HFFc6 (cell line): ENCODE results near the gene PRAMEF9. TPM values are rescaled to one million over a fixed set of nuclear protein-coding genes. Genes with fewer than 3 reads are reported as not detected.

Experiments used
- DNase-seq: peaks from one replicate; pipeline ENCODE4 v3.0.0-alpha.2; 2018
- H3K27ac Mint-ChIP-seq: 2 replicates; pipeline ENCODE4 v1.8.0; 2020; ENCODE audit warnings: mild to moderate bottlenecking, mixed read lengths
- H3K27me3 Mint-ChIP-seq: 2 replicates; pipeline ENCODE4 v1.8.0; 2021; ENCODE audit warnings: mild to moderate bottlenecking, moderate library complexity, mixed read lengths; ENCODE audit not compliant: insufficient read depth
- H3K36me3 Mint-ChIP-seq: 2 replicates; pipeline ENCODE4 v1.8.0; 2021; ENCODE audit warnings: low read depth, mixed read lengths
- H3K4me1 Mint-ChIP-seq: 2 replicates; pipeline ENCODE4 v1.8.0; 2020; ENCODE audit warnings: low read depth, mixed read lengths
- H3K4me3 Mint-ChIP-seq: 2 replicates; pipeline ENCODE4 v1.8.0; 2020; ENCODE audit warnings: mild to moderate bottlenecking, moderate library complexity, mixed read lengths
- H3K9me3 Mint-ChIP-seq: 2 replicates; pipeline ENCODE4 v1.8.0; 2020; ENCODE audit warnings: mild to moderate bottlenecking, mixed read lengths
- CTCF ChIP-seq: fragments of 200-600 bp; sonication (generic); IDR thresholded peaks from 2 replicates; pipeline ENCODE4 v1.5.0; 2021; ENCODE audit warnings: antibody characterized with exemption, mild to moderate bottlenecking
- total RNA-seq, 6 experiments: library from RNA; stranded (reverse); fragmentation: NEBNext Ultra II Directional; extraction: Animal tissue kit (Norgen Biotek cat#: 25700); gene quantifications; 2 replicates in 1 of 6; 3 replicates in 5 of 6; pipeline ENCODE4 v1.2.3, GENCODE V29; 2021

The PRAMEF9 gene
- total RNA-seq, 6 experiments from 2014 or later = not detected

- peaks cover 5% of the 10 kb centered on the region for H3K36me3 Mint-ChIP-seq
- no peak overlapping the region for H3K4me3 Mint-ChIP-seq
- no peak for DNase-seq
- H3K27ac Mint-ChIP-seq = no peak overlapping the region
- H3K4me1 Mint-ChIP-seq = no peaks in the 10 kb centered on the region
- peak; percentile 38; the same call in 1 of the 2 replicates for TF ChIP-seq CTCF
- H3K9me3 Mint-ChIP-seq = peaks cover 71% of the 10 kb centered on the region
- peaks cover 2% of the 10 kb centered on the region for H3K27me3 Mint-ChIP-seq
Observed at GRCh38 chr1:13228343-13228781, 56.7 kb downstream of the PRAMEF9 start.

Other genes with a start within 250 kb of the PRAMEF9 start
- not detected for gene PRAMEF6, start 224.3 kb upstream of the PRAMEF9 start, total RNA-seq
- gene PRAMEF27, start 115.3 kb upstream of the PRAMEF9 start, total RNA-seq = not detected
- gene HNRNPCL3, start 111.1 kb upstream of the PRAMEF9 start, total RNA-seq = not detected
- gene PRAMEF25, start 101.1 kb upstream of the PRAMEF9 start, total RNA-seq = not detected
- gene HNRNPCL2, start 55.0 kb upstream of the PRAMEF9 start, total RNA-seq = not detected
- gene PRAMEF26, start 15.8 kb upstream of the PRAMEF9 start, total RNA-seq = not detected
- gene HNRNPCL4, start 6.2 kb upstream of the PRAMEF9 start, total RNA-seq = not detected
- not detected for gene PRAMEF13, start 29.6 kb downstream of the PRAMEF9 start, total RNA-seq
- gene PRAMEF18, start 54.3 kb downstream of the PRAMEF9 start, total RNA-seq = not detected
- gene PRAMEF5, start 82.3 kb downstream of the PRAMEF9 start, total RNA-seq = not detected
- not detected for gene PRAMEF8, start 113.3 kb downstream of the PRAMEF9 start, total RNA-seq
- gene PRAMEF33, start 131.7 kb downstream of the PRAMEF9 start, total RNA-seq = not detected
- gene PRAMEF15, start 143.7 kb downstream of the PRAMEF9 start, total RNA-seq = not detected
- gene PRAMEF14, start 175.3 kb downstream of the PRAMEF9 start, total RNA-seq = not detected
- not detected for gene PRAMEF19, start 200.1 kb downstream of the PRAMEF9 start, total RNA-seq
- gene PRAMEF17, start 217.8 kb downstream of the PRAMEF9 start, total RNA-seq = not detected
- gene PRAMEF20, start 238.6 kb downstream of the PRAMEF9 start, total RNA-seq = not detected